ENCODE results near the gene SERPINI1.

Gene SERPINI1, protein sequence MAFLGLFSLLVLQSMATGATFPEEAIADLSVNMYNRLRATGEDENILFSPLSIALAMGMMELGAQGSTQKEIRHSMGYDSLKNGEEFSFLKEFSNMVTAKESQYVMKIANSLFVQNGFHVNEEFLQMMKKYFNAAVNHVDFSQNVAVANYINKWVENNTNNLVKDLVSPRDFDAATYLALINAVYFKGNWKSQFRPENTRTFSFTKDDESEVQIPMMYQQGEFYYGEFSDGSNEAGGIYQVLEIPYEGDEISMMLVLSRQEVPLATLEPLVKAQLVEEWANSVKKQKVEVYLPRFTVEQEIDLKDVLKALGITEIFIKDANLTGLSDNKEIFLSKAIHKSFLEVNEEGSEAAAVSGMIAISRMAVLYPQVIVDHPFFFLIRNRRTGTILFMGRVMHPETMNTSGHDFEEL
- total RNA-seq: 4.2 to 9.3 (median 6.5) reads per million in 4 experiments

GRCh38 chr3:167735233-167736138 lies at the start of gene SERPINI1:
Gene SERPINI1 (plus strand): TSS chr3:167735721. CDS start chr3:167789129, 53,408 bp downstream.
- peak; percentile 61 for DNase-seq

- no peak for DNase-seq
Observed at GRCh38 chr3:167691366-167691765, 44.2 kb upstream of the SERPINI1 start.

DNA sequence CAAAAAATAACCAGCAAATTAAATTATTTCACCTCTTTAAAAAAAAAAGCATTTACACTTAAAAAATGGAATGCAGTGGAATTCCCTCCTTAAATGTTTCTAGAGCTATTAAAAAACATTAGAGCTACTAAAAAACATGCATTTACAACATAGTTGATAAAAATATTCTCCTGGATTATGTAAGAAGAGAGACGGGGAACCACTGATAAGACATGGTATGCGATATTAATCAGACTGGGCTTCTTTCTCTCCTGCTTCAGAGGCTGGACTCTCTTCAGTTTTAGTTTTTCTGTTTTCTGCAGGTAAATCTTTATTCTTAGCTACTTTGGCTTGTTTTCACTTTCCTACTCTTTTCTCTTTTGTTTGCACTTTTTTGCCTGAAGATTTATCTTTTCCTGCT lies 41.4 kb upstream of the SERPINI1 start:
- no peak for DNase-seq

GRCh38 chr3:167700046-167700445 lies 35.5 kb upstream of the SERPINI1 start:
- DNase-seq: no peak

DNA sequence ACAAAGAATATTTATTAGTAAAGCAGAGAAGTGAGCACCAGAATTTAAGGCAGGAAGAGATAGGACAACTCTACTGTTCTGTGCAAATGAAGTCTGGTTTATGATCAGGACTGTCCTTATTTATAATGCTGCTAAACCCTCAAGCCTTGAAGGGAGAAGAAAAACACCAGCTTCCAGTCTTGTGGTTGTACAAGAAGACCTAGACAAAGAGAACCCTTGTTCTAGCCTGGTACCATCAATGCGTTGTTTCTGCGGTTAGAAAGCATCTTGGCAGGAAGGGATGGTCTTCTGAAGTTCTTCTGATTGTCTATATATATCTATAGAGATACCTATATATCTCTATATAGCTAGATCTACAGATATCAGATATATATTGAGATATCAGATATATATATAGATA lies 34.6 kb upstream of the SERPINI1 start:
- no peak for DNase-seq

DNA sequence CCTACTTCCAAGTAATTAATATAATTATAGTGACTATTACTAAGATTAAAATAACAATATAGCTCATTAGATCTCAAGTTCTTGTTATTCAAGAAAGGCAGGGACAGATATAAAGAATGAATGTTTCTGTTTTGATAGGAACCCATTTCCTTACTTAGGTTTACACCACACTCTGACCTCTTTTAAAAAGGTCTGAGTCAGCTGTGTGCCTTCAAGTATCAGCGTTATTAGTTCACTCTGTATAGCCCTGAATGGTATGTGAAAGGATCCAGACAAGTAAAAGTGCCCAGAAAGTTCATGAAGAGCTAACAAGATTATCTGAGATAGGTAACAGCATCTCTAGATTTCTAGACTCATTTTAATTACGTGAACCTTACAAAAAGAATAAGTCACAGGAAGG lies 29.7 kb upstream of the SERPINI1 start:
- no peak for DNase-seq

DNA sequence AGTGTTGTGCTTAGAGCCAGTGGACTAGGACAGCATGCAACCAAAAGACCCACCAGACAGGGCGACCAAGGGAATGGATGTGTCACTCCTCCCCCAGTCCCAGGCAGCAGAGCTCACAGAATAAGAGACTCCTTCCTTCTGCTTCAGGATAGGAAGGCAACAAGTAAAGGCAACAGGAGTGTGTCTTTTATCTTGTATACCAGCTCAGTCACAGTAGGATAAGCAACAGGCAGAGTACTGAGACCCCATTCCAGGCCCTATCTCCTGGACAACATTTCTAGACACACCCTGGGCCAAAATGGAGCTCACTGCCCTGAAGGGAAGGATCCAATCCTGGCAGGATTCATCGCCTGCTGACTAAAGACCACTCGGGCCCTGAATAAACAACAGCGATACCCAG lies 25.8 kb upstream of the SERPINI1 start:
- no peak for DNase-seq

DNA sequence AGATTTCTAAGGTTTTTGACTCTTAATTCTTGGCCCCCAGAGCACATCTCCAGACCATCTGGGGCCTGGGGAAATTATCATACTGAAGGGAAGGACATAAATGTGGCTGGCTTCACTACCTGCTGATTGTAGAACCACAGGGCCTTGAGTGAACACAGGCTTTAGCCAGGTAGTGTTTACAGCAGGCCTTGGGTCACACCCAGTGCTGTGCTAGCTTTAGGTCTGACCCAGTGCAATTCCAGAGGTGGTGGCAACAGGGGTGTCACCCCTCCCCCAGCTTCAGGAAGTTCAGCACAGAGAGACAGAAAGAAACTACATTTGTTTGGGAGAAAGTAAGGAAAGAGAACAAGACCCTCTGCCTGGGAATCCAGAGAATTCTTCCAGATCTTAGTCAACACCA lies 25.0 kb upstream of the SERPINI1 start:
- no peak for DNase-seq

GRCh38 chr3:167711439-167711838 lies 24.1 kb upstream of the SERPINI1 start:
- no peak for DNase-seq

- no peak for DNase-seq
Observed at GRCh38 chr3:167712445-167712844, 23.1 kb upstream of the SERPINI1 start.

- no peak for DNase-seq
Observed at GRCh38 chr3:167714871-167715270, 20.6 kb upstream of the SERPINI1 start.

- DNase-seq: no peak
Observed at GRCh38 chr3:167716920-167717319, 18.6 kb upstream of the SERPINI1 start.

DNA sequence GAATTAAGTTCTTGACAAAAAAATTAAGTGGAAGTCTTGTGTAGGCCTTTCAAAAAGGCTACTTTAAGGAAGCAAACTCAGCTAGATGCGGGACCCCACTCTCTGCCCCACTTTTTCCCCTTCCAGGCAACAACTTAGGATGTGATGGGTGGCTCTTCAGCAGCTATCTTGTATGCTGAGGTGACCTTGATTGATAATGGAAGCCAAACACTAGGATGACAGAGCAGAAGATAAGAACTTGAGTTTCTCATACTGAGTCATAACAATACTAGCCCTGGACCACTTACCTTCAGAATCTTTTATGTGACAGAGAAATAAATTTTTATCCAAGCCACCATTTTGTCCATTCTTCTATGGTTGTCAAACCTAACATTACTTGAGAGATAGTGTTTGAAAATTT lies 16.9 kb upstream of the SERPINI1 start:
- DNase-seq: no peak

DNA sequence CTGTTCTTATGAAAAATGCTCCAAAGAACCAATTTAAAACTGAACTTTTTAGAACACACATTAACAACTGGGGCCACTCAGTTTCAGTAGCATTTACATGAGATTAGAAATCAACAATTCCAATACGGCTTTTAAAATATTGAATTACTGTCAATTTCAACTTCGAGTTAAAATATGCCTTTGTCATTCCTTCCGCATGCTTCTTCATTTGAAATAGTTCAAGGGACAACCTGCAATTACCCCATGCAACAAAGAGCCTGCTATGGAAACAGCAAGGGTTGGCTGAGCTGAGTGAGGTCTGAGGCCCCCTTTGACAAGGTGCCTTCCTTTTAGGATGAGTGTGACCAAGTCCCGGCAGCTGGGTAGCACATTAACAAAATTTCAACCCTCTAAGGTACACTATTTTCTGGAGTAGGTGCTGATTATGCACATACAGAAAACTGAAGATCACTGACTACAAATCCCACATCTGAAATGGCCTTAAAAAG lies 12.5 kb upstream of the SERPINI1 start:
- no peak for DNase-seq

DNA sequence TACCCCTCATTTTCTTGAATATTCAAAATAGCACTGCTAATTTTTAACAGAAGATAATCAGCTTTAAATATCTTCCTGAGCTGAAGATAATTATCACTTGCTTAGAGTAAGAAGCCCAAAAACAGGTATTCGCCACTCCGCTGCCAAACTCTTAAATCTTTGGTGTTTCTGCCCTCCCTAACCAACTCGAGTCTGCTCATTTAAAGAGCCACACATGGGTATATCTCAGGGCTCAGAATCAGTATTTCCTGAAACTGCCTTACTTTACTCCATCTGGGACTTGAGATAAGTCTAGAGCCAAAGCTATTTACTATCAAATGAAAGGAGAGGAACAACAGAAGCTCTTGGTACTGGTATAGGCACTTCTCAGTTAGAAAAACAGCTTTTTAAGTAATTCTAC lies 11.6 kb upstream of the SERPINI1 start:
- DNase-seq: no peak

DNA sequence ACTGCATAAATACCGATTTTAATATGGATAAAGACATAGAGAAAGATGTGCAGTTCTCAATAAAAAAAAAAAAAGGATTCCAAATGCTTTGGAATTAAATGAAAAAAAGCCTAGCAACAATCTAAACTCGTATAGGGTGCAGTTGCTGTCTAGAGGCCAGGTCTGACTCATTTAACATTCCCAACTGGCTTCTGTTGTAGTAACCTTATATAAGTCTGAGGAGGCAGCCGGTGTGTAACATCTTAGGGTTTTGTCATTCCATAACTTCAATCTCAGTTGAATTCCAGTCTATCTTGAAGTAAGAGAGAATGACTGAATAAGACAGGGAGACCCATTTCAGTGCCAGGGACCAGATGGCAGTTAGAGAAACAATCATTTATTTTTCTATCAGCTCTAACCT lies 7.3 kb upstream of the SERPINI1 start:
- DNase-seq: no peak

DNA sequence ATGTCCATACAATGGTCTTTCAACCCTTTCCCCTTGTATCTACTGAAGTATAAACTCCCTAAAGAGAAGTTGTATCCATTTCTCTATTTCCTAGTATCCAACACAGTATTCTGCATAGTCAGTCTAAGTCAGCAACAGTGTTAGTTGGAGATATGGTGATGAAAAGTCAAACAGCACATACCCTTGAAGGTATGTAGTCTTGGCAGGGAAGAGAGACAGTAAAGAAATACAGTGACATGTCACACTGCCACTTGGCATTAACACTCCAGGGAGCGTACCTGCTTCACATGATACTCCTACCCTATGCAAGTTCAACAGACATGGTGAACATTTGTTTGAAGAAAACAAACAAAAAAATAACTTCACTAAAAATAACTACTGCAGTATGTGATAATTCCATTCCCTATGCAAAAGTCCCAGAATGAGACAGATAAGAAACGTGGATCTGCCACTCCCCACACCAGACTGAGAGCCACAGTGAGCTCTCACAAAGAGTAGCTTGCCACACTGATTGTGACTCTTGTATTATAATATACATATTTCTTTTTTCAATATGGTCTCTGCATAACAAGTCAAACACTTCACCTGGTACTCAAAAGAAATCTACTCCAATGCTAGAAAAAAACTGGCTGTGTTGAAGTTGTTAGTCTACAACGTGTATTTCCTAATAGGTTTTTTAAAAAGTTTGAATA lies 6.7 kb upstream of the SERPINI1 start:
- no peak for DNase-seq

DNA sequence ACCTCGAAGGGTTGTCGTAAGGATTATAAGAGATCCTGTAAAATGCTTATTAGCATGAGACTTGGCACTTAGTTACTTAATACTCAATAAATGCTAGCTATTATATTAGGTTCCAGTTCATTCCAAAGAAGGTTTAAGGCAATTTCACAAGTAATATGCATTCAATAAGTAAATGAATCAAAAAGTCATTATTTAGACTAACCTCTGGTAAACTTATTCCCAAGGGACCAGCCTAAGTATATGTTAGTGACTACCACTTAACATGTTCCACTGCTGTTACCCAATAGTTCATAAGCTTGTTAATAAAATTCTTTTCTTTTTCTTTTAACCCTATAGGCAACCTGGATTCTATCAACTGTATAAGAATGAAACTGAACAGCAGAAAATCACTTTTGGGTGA lies 5.9 kb upstream of the SERPINI1 start:
- no peak for DNase-seq

DNA sequence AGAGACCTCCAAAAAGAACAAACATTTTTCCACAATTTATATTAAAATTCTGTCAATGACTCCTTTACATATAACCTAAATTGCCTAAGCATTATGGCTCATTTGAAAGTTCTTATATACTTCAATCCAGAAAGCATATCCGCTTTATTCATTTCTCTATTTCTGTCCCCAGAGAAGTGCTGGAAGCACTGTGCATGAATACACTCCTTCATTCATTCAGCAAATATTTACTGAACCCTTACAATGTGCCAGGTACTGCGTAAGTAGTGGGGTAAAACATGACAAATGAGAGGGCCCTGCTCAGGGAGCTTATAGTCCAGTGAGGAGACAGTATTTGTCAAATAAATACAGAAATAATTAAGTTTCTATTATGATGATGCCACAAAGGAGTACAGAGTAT lies 4.1 kb upstream of the SERPINI1 start:
- no peak for DNase-seq

GRCh38 chr3:167732313-167733065 lies 3.0 kb upstream of the SERPINI1 start:
- no peak for DNase-seq

DNA sequence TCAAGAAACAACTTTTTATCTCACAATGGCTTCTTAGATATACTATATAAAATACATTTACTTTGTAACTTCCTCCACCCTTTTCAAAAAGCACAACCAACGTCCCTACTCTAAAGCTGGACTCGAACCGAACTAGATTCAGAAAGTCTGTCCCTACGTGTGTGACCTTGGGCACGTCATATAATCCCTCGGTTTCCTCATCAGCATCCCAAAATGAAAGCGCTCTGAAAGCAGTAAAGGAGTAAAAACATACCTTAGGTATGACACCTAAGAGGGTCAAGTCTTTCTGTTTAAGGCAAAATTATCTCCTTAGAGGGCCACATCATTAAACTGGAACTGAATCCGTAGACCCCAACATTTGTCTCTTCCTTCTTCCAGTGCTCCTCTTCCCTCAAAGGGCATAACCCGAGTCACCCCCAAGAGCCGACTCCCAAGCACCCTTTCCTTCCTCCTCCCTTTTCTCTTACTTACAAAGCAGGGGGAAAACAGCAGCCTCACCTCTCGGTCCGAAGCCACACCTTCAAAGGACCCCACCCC lies 1.5 kb upstream of the SERPINI1 start:
- DNase-seq: no peak
